Muscle layer of duodenum (tissue), 2 donors: Measurements from ENCODE around the gene STK33.
A peak's percentile ranks its signal among the peaks of the same experiment; 100 is the strongest.

ENCODE experiments used
- H3K27ac ChIP-seq: one replicate; pipeline ENCODE4 v1.7.0; 2013; ENCODE audit warnings: mild to moderate bottlenecking, low read length
- H3K27me3 ChIP-seq: one replicate; pipeline ENCODE4 v1.7.0; 2013; ENCODE audit warnings: low read depth, mild to moderate bottlenecking, control low read depth, low read length
- H3K36me3 ChIP-seq, 2 donors: one replicate each; pipeline ENCODE4 v1.7.0; 2013; ENCODE audit warnings: low read length in 2 of 2, control low read depth in 1 of 2, mild to moderate bottlenecking in 1 of 2; ENCODE audit not compliant: insufficient read depth in 2 of 2, control insufficient read depth in 1 of 2
- H3K4me1 ChIP-seq, 2 donors: one replicate each; pipeline ENCODE4 v1.7.0; 2013; ENCODE audit warnings: low read length in 2 of 2, mild to moderate bottlenecking in 2 of 2, control low read depth in 1 of 2, moderate library complexity in 1 of 2; ENCODE audit not compliant: insufficient read depth in 2 of 2, control insufficient read depth in 1 of 2
- H3K4me3 ChIP-seq, 2 donors: one replicate each; pipeline ENCODE4 v1.7.0; 2013; ENCODE audit warnings: low read length in 2 of 2, low read depth in 1 of 2, mild to moderate bottlenecking in 1 of 2
- H3K9me3 ChIP-seq, 2 donors: one replicate each; pipeline ENCODE4 v1.7.0; 2013; ENCODE audit warnings: low read length in 2 of 2, control low read depth in 1 of 2, mild to moderate bottlenecking in 1 of 2; ENCODE audit not compliant: control insufficient read depth in 1 of 2
- donor health status: healthy.

STK33 gene

GRCh38 chr11:8621147-8621546, 27.1 kb upstream of the STK33 start:
- no peak overlapping the region for H3K4me3 ChIP-seq
- H3K27ac ChIP-seq, result no peak overlapping the region
- H3K36me3 ChIP-seq, result peaks cover 27 to 67% of the 10 kb centered on the region in 2 donors
- no peaks in the 10 kb centered on the region for H3K27me3 ChIP-seq
- no peaks in the 10 kb centered on the region for H3K9me3 ChIP-seq
- no peaks in the 10 kb centered on the region for H3K4me1 ChIP-seq

GRCh38 chr11:8617063-8617462, 23.0 kb upstream of the STK33 start:
- H3K27me3 ChIP-seq, result no peaks in the 10 kb centered on the region
- no peaks in the 10 kb centered on the region for H3K4me1 ChIP-seq
- no peaks in the 10 kb centered on the region for H3K9me3 ChIP-seq
- H3K27ac ChIP-seq, result no peak overlapping the region
- no peak overlapping the region for H3K4me3 ChIP-seq
- H3K36me3 ChIP-seq, result peaks cover 6 to 52% of the 10 kb centered on the region in 2 donors

DNA sequence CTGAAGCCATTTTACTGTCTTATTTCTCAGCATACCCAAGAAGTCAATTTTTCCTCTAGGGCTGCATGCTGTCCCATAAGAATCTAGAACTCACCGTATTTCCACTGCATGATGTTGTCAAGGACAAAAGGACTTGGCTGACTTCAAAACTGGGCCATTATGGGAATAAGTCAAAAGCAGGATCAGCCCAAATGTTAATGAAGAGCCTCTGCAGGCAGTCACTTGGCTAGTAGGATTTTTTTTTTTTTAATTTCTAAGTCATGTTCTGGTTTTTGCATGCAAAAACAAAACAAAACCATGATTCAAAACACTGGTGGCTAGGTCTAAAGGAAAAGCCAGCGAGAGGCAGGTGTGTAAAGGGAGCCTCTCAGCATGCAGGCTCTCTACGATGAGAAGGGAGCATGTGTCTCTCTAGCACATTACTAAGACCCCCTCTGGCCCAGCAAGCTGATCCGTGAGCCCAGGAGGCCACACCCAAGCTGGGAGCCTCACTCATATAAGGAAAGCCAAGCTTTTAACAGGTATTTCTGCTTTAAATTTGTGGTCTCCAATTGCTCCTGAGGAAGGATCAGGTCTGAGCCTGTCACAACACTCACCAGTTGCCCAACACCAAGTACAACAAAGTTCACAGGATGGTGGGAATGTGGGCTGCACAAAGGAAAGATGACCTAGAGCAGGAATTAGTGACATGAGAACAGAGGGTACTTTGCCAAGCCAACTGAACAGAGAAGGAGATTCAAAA, 21.4 kb upstream of the STK33 start:
- Histone ChIP-seq H3K9me3 (no peaks in the 10 kb centered on the region), H3K27me3 (no peaks in the 10 kb centered on the region), H3K36me3 (peaks cover 0 to 38% of the 10 kb centered on the region in 2 donors), H3K4me1 (no peaks in the 10 kb centered on the region), H3K4me3 (no peak overlapping the region), H3K27ac (no peak overlapping the region)

GRCh38 chr11:8614497-8614896, 20.5 kb upstream of the STK33 start:
- Histone ChIP-seq H3K4me1 (no peaks in the 10 kb centered on the region), H3K27ac (no peak overlapping the region), H3K4me3 (no peak overlapping the region), H3K27me3 (no peaks in the 10 kb centered on the region), H3K9me3 (no peaks in the 10 kb centered on the region), H3K36me3 (peaks cover 0 to 38% of the 10 kb centered on the region in 2 donors)

GRCh38 chr11:8613036-8613435, 19.0 kb upstream of the STK33 start:
- Histone ChIP-seq H3K4me3 (no peak overlapping the region), H3K36me3 (peaks cover 0 to 24% of the 10 kb centered on the region in 2 donors), H3K27me3 (no peaks in the 10 kb centered on the region), H3K4me1 (no peaks in the 10 kb centered on the region), H3K27ac (no peak overlapping the region), H3K9me3 (no peaks in the 10 kb centered on the region)

DNA sequence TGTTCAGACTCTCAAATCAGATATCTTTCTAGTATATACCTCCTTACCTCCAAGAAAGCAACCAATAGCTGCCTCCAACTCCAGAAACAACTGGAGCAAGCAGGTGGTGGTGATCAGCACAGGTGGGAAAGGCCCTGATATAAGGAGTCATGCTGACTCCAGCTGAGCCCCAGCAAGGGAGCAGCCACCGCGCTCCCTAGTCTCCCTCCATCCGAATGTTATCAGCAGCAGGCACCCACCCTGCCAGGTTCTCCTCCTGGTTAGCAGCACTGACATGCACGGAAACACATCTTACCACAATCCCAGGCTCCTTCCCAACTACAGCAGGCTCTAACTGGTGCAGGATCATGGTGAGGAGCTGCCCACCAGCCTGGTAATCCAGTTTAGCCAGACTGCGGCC, 18.5 kb upstream of the STK33 start:
- no peaks in the 10 kb centered on the region for H3K27me3 ChIP-seq
- H3K27ac ChIP-seq, result no peak overlapping the region
- no peaks in the 10 kb centered on the region for H3K4me1 ChIP-seq
- H3K4me3 ChIP-seq, result no peak overlapping the region
- no peaks in the 10 kb centered on the region for H3K9me3 ChIP-seq
- H3K36me3 ChIP-seq, result peaks cover 0 to 20% of the 10 kb centered on the region in 2 donors

- no peaks in the 10 kb centered on the region for H3K27me3 ChIP-seq
- peaks cover 0 to 10% of the 10 kb centered on the region in 2 donors for H3K36me3 ChIP-seq
- H3K9me3 ChIP-seq, result no peaks in the 10 kb centered on the region
- H3K4me1 ChIP-seq, result no peaks in the 10 kb centered on the region
- H3K4me3 ChIP-seq, result no peak overlapping the region
- H3K27ac ChIP-seq, result no peak overlapping the region
These were observed 16.6 kb upstream of the STK33 start for GRCh38 chr11:8610532-8611116.

DNA sequence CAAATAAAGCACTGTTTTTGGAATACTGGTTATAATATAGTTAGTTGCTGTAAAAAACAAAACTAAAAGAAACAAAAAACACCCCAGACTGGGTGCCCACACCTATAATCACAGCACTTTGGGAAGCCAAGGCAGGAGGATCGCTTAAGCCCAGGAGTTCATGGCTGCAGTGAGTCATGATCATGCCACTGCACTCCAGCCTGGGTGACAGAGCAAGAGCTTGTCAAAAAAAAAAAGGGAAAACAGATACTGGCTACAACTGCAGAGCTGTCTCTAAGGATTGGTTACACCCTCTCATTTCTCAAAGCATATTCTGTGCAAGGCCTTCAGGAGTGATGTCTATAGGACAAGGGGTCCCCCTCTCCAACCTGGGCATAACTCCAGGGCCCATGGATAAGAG, 14.6 kb upstream of the STK33 start:
- Histone ChIP-seq H3K4me3 (no peak overlapping the region), H3K36me3 (peaks cover 0 to 3% of the 10 kb centered on the region in 2 donors), H3K4me1 (no peaks in the 10 kb centered on the region), H3K9me3 (no peaks in the 10 kb centered on the region), H3K27ac (no peak overlapping the region), H3K27me3 (no peaks in the 10 kb centered on the region)

DNA sequence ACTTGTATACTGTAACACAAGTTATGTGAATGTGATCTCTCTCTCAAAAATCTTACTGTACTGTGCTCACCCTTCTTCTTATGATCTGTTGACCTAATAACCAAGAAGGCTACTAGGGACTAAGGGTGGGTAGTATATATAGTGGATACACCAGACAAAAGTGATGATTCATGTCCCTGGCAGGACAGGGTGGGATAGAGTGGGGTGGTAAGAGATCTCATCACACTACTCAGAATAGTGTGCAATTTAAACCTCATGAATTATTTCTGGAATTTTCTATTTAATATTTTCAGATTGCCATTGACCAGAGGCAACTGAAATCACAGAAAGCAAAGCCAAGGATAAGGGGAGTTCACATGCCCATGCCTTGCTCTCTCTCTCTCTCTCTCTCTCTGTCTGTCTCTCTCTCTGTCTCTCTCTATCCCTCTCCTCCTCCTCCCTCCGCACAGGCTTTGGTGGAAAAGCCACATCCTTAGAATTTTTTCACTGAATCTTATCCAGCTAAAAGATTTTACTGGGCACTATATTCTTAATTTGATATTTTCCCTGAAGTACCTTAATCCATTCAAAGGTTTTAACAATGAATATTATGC, 12.0 kb upstream of the STK33 start:
- Histone ChIP-seq H3K27me3 (no peaks in the 10 kb centered on the region), H3K4me1 (no peaks in the 10 kb centered on the region), H3K9me3 (no peaks in the 10 kb centered on the region), H3K36me3 (no peaks in the 10 kb centered on the region), H3K4me3 (no peak overlapping the region), H3K27ac (no peak overlapping the region)

- no peaks in the 10 kb centered on the region for H3K9me3 ChIP-seq
- H3K36me3 ChIP-seq, result no peaks in the 10 kb centered on the region
- no peaks in the 10 kb centered on the region for H3K4me1 ChIP-seq
- H3K27ac ChIP-seq, result peak overlapping the region; percentile 28
- no peaks in the 10 kb centered on the region for H3K27me3 ChIP-seq
- H3K4me3 ChIP-seq, result no peak overlapping the region
These were observed 10.2 kb upstream of the STK33 start for GRCh38 chr11:8604078-8604723.

DNA sequence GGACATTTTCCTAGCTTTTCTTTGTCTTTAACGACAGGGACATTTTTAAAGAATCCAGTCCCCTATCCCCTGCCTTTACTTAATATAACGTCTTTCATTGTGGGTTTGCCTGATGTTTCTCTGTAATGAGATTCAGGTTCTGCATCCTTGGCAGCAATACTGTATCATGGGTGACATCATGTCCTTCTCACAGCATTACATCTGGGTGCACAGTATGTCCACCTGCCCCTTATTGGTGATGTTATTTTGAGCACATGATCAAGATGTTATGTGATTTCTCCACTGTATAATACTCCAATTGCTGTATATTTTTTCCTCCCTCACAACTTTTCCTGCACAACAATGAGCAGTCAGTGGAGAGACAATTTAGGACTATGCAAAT, 9.7 kb upstream of the STK33 start:
- H3K4me3 ChIP-seq, result no peak overlapping the region
- no peaks in the 10 kb centered on the region for H3K9me3 ChIP-seq
- H3K27ac ChIP-seq, result no peak overlapping the region
- H3K36me3 ChIP-seq, result no peaks in the 10 kb centered on the region
- no peaks in the 10 kb centered on the region for H3K27me3 ChIP-seq
- H3K4me1 ChIP-seq, result no peaks in the 10 kb centered on the region
